KMS-11 (cell line): ENCODE data around the gene TMEM100.

Source experiments
- H2AFZ ChIP-seq: fragments of 200-600 bp; sonication (generic); 2 replicates; pipeline ENCODE4 v1.6.1; 2016; ENCODE audit warnings: antibody characterized with exemption, mixed run types, low read depth
- H3K27ac ChIP-seq: fragments of 200-600 bp; sonication (generic); 2 replicates; pipeline ENCODE4 v1.6.1; 2016; ENCODE audit warnings: mild to moderate bottlenecking, mixed run types
- H3K27me3 ChIP-seq: fragments of 200-600 bp; sonication (generic); 2 replicates; pipeline ENCODE4 v1.6.1; 2017; ENCODE audit warnings: mild to moderate bottlenecking, low read depth, mixed run types, moderate library complexity; ENCODE audit not compliant: insufficient read depth
- H3K36me3 ChIP-seq: fragments of 200-600 bp; sonication (generic); 2 replicates; pipeline ENCODE4 v1.6.1; 2017; ENCODE audit warnings: mild to moderate bottlenecking, mixed run types; ENCODE audit not compliant: insufficient read depth
- H3K4me1 ChIP-seq: fragments of 200-600 bp; sonication (generic); 2 replicates; pipeline ENCODE4 v1.6.1; 2016; ENCODE audit warnings: mild to moderate bottlenecking, low read depth, mixed run types; ENCODE audit not compliant: poor library complexity, severe bottlenecking
- H3K4me2 ChIP-seq: fragments of 200-600 bp; sonication (generic); 2 replicates; pipeline ENCODE4 v1.7.0; 2016; ENCODE audit warnings: mild to moderate bottlenecking, mixed run types
- H3K4me3 ChIP-seq: fragments of 200-600 bp; sonication (generic); IDR thresholded peaks from 2 replicates; pipeline ENCODE4 v1.6.1; 2017; ENCODE audit warnings: low read depth, low read length, mixed read lengths; ENCODE audit not compliant: insufficient read depth
- H3K79me2 ChIP-seq: fragments of 200-600 bp; sonication (generic); 2 replicates; pipeline ENCODE4 v1.6.1; 2016; ENCODE audit warnings: low read depth, mixed run types; ENCODE audit not compliant: insufficient read depth
- H3K9ac ChIP-seq: fragments of 200-600 bp; sonication (generic); 2 replicates; pipeline ENCODE4 v1.6.1; 2016; ENCODE audit warnings: mild to moderate bottlenecking, mixed run types
- H4K20me1 ChIP-seq: fragments of 200-600 bp; sonication (generic); 2 replicates; pipeline ENCODE4 v1.6.1; 2016; ENCODE audit warnings: mild to moderate bottlenecking, mixed run types; ENCODE audit not compliant: insufficient read depth
- CTCF ChIP-seq: fragments of 200-600 bp; sonication (generic); conservative IDR thresholded peaks from 2 replicates; pipeline ENCODE4 v1.6.1; 2017; ENCODE audit warnings: low read depth, mild to moderate bottlenecking, antibody characterized with exemption, low read length, moderate library complexity, mixed read lengths

Gene TMEM100

GRCh38 chr17:55681342-55681700 lies 41.3 kb downstream of the TMEM100 start:
- Histone ChIP-seq H2AFZ (no peak overlapping the region), H3K4me1 (no peaks in the 10 kb centered on the region), H3K4me3 (no peak overlapping the region), H3K79me2 (no peaks in the 10 kb centered on the region), H4K20me1 (no peaks in the 10 kb centered on the region), H3K9ac (no peak overlapping the region), H3K27ac (no peak overlapping the region), H3K36me3 (no peaks in the 10 kb centered on the region), H3K4me2 (no peak overlapping the region), H3K27me3 (no peaks in the 10 kb centered on the region)
- no peak for TF ChIP-seq CTCF

GRCh38 chr17:55680686-55681341 lies 41.9 kb downstream of the TMEM100 start:
- no peak overlapping the region for H2AFZ ChIP-seq
- no peaks in the 10 kb centered on the region for H3K36me3 ChIP-seq
- no peak overlapping the region for H3K4me3 ChIP-seq
- H3K4me1 ChIP-seq: no peaks in the 10 kb centered on the region
- H4K20me1 ChIP-seq: no peaks in the 10 kb centered on the region
- no peaks in the 10 kb centered on the region for H3K27me3 ChIP-seq
- no peaks in the 10 kb centered on the region for H3K79me2 ChIP-seq
- no peak for TF ChIP-seq CTCF
- H3K27ac ChIP-seq: no peak overlapping the region
- H3K4me2 ChIP-seq: no peak overlapping the region
- H3K9ac ChIP-seq: no peak overlapping the region

- H4K20me1 ChIP-seq: no peaks in the 10 kb centered on the region
- H3K79me2 ChIP-seq: no peaks in the 10 kb centered on the region
- H3K4me3 ChIP-seq: no peak overlapping the region
- no peak overlapping the region for H3K4me2 ChIP-seq
- no peak for TF ChIP-seq CTCF
- H3K27ac ChIP-seq: no peak overlapping the region
- H3K4me1 ChIP-seq: no peaks in the 10 kb centered on the region
- no peaks in the 10 kb centered on the region for H3K36me3 ChIP-seq
- H3K9ac ChIP-seq: no peak overlapping the region
- H2AFZ ChIP-seq: no peak overlapping the region
- H3K27me3 ChIP-seq: no peaks in the 10 kb centered on the region
These were observed 45.2 kb downstream of the TMEM100 start for GRCh38 chr17:55677446-55677845.

- no peaks in the 10 kb centered on the region for H3K79me2 ChIP-seq
- H3K27me3 ChIP-seq: no peaks in the 10 kb centered on the region
- H3K9ac ChIP-seq: no peak overlapping the region
- no peaks in the 10 kb centered on the region for H3K36me3 ChIP-seq
- no peak overlapping the region for H2AFZ ChIP-seq
- H3K27ac ChIP-seq: no peak overlapping the region
- H3K4me2 ChIP-seq: no peak overlapping the region
- TF ChIP-seq CTCF: no peak
- H3K4me3 ChIP-seq: no peak overlapping the region
- H3K4me1 ChIP-seq: no peaks in the 10 kb centered on the region
- no peaks in the 10 kb centered on the region for H4K20me1 ChIP-seq
These were observed 46.4 kb downstream of the TMEM100 start for GRCh38 chr17:55676274-55676673.
